Activated CD4-positive, CD25-positive, alpha-beta regulatory T cell treated with anti-CD3 and anti-CD28 coated beads, Interleukin-2, amount 50 U/mL, for 16 hours (primary cell): ENCODE measurements around the gene TGFB3.
"Not testable (repeated sequence)": the region's sequence is repeated elsewhere in the genome, so short reads cannot be mapped to it uniquely, and the experiment has no call there.

ENCODE experiments used
- DNase-seq: peaks from one replicate; pipeline ENCODE4 v3.0.0-alpha.2; 2020; ENCODE audit warnings: low read depth, low spot score

The TGFB3 gene

DNA sequence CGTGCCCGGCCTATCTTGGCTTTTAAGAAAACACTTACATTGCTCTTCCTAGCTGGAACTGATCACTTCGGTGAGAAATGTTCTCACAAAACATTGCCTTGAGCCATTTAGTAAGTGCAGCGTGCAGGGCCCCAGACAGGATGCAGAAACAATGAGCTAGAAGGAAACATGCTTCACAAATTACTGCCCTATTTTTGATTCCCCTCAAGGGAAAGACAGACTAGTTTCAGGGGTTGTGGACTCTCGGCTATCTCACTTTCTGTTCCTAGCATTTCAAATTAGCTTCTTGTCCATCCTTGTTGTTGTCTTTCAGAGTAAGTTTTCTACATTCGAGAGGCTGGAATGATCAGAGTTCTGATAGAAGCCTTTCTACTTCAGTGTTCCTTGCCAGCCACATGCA is 21.6 kb downstream of the TGFB3 start:
- DNase-seq: no peak

GRCh38 chr14:75959031-75959430 is 22.8 kb downstream of the TGFB3 start:
- DNase-seq: no peak

DNA sequence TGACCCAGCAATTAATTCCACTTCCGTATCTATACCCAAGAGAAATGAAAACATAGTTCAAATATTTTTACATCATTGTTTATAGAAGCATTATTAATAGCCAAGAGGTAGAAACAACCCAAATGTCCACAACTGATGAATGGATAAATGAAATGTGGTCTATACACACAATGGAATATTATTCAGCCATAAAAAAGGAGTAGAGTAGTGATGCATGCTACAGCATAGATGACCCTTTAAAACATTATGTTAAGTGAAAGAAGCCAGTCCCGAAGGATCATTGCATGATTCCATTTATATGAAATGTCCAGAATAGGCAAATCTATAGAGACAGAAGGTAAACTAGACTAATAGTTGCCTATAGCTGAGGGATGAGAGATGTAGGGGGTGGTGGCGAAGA is 29.3 kb downstream of the TGFB3 start:
- no peak for DNase-seq

GRCh38 chr14:75946785-75947184 is 35.0 kb downstream of the TGFB3 start:
- no peak for DNase-seq

DNA sequence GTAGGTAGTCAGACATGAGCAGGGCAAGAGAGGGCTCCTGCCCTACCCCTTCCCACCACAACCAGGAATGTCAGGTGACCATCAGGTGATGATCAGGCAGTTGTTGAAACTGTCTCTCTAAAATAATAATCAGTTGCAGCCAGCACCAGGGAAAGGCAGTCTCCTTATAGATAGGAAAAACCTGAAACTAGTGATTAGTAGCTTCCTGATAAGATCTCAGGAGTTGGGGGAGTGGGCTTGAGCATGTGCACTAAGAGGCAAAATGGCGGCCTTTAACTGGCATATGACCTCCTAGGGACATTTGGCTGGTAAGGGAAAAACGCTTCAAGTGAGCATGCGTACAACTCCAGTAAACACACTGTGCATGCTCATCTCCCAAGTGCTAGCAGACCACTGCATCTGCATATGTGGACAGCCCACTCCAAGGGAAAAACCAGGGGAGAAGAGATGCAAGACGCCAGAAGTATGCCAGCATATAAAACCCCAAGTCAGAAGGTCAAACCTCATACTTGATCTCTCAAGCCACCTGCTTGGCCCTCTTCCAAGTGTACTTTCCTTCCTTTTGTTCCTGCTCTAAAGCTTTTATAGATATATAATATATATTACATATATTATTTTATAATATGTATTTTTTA is 37.1 kb downstream of the TGFB3 start:
- no peak for DNase-seq

- DNase-seq: no peak
These were observed 40.8 kb downstream of the TGFB3 start for GRCh38 chr14:75941030-75941429.

GRCh38 chr14:75939200-75939599 is 42.6 kb downstream of the TGFB3 start:
- DNase-seq: no peak

GRCh38 chr14:75934998-75935628 is 46.7 kb downstream of the TGFB3 start:
- DNase-seq: no peak

GRCh38 chr14:75933712-75934296 is 48.0 kb downstream of the TGFB3 start:
- no peak for DNase-seq

GRCh38 chr14:75928690-75929181 is 53.1 kb downstream of the TGFB3 start:
- no peak for DNase-seq

DNA sequence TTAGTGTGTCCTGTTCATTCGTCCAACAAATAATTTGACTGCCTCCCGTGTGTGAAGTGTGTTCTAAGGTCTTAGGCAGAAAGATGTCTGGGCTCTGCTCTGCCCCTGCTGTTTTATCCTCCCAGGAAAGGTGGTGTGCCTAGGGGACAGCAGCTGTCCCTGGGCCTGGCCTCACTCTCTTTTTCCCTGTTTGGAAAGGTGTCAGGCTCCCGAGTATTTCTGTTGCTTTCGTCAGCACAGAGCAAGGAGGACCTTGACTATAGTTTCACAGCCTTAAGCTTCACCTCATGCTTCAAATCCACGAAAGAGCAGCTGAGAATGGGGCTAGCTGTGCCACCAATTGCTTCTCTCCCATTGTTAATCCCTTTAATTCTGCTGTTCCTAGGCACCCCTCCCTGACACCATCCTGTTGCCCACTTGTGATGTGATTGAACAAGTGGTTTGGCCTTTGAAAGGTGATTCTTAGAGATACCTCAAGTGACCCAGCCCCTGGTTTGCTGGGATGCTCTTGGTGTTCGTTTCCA is 54.2 kb downstream of the TGFB3 start:
- no peak for DNase-seq

DNA sequence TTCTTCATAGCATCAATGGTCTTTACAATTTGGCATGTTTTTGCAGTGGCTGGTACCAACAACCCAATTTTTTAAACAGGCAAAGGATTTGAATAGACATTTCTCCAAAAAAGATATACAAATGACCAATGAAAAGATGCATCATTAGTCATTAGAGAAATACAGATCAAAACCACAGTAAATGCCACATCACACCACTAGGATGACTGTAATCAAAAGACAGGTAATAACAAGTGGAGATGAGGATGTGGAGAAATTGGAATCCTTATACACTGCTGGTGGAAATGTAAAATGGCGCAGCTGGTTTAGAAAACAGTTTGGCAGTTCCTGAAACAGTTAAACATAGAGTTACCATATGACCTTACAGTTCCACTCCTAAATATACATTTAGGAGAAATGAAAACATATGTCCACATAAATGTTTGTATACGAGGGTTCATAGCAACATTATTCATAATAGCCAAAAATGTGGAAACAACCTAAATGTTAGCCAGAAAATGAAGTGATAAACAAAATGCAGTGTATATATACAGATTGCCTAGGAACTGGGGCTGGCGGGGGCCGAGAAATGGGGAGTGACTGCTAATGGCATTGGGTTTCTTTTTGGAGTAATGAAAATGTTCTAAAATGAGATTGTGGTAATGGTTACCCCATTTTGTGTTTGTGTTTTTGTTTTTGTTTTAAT is 55.2 kb downstream of the TGFB3 start:
- DNase-seq: no peak

DNA sequence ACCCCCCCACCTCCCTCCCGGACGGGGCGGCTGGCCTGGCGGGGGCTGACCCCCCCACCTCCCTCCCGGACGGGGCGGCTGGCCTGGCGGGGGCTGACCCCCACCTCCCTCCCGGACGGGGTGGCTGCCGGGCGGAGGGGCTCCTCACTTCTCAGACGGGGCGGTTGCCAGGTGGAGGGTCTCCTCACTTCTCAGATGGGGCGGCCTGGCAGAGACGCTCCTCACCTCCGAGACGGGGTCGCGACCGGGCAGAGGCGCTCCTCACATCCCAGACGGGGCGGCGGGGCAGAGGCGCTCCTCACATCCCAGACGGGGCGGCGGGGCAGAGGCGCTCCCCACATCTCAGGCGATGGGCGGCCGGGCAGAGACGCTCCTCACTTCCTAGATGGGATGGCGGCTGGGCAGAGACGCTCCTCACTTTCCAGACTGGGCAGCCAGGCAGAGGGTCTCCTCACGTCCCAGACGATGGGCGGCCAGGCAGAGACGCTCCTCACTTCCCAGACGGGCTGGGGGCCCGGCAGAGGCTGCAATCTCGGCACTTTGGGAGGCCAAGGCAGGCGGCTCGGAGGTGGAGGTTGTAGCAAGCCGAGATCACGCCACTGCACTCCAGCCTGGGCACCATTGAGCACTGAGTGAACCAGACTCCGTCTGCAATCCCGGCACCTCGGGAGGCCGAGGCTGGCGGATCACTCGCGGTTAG is 56.5 kb downstream of the TGFB3 start:
- DNase-seq: not testable (repeated sequence)

GRCh38 chr14:75920421-75920820 is 61.4 kb downstream of the TGFB3 start:
- not testable (repeated sequence) for DNase-seq

GRCh38 chr14:75917946-75918335 is 63.9 kb downstream of the TGFB3 start:
- DNase-seq: no peak

GRCh38 chr14:75917322-75917945 is 64.4 kb downstream of the TGFB3 start:
- no peak for DNase-seq

DNA sequence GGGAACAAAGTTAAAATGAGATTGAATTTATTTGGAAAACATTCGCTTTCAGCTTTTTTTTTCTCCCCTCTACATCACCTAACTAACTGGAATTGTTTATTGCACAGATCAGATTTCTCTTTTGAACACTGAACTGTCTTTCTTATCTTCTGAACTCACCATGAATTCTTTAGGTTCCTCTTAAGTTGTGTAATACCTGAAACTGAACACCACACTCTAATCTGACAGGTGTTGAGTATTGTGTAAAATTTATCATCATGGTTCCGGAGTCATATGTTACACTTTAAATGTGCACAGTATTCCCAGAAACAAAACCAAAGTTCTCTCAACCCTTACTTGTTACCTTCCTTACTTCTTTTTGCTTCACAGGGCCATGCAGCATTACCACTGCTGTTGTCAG is 66.8 kb downstream of the TGFB3 start:
- DNase-seq: no peak

DNA sequence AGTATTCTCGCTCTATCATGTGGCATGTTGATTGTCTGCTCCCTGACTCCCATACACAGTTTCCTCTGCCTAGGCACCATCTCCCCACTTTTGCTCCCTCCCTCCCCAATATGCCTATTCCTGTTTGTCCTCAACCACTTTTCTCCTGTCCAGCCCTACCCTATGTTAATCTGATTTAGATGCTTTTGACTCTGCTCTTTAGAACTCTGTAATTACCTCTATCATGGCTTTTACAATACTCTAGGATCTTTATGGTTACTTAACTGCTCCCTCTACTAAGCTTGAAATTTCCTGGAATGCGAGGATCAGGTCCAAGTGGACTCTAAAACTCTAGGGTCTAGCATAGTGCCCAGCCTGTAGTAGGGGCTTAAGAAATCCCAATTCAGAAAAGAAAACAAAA is 68.6 kb downstream of the TGFB3 start:
- no peak for DNase-seq

- DNase-seq: no peak
These were observed 69.9 kb downstream of the TGFB3 start for GRCh38 chr14:75911883-75912282.

- DNase-seq: no peak
These were observed 71.7 kb downstream of the TGFB3 start for GRCh38 chr14:75910048-75910447.

DNA sequence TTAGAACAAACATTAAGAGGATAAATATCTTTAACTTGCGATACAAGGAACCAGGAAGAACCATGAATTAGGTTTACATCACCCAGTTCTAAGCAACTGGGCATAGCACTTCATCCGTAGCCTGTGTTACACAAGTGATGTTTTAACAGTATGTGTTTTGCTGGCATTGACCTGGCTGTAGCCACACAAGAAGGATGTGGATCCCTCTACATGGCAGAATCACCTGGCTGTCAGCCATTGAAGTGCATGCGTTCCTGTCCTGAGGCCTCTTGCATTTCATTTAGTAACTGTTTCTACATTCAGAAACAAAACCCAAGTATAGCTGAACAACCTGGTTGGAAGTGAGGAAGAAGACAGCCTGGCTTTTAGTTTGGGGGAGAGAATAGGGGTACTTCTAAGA is 72.2 kb downstream of the TGFB3 start:
- no peak for DNase-seq
